Measurements from ENCODE around the gene NUP107. TPM values are rescaled to one million over a fixed set of nuclear protein-coding genes. Genes with fewer than 3 reads are reported as not detected.
"Not testable (repeated sequence)": the region's sequence is repeated elsewhere in the genome, so short reads cannot be mapped to it uniquely, and the experiment has no call there.

NUP107 gene
- total RNA-seq, 1 donor from 2014 or later: 22.7 TPM

GRCh38 chr12:68671179-68671578 lies 15.6 kb upstream of the NUP107 start:
- H3K4me3 ChIP-seq: no peak overlapping the region
- H3K4me1 ChIP-seq: no peaks in the 10 kb centered on the region
- intact Hi-C loops (cut with DNase I): no loop called here
- no peak for TF ChIP-seq CTCF (IDR thresholded peaks at IDR 0.05)
- no peaks in the 10 kb centered on the region for H3K9me3 ChIP-seq
- H3K27me3 ChIP-seq: no peaks in the 10 kb centered on the region
- DNase-seq: no peak
- no peaks in the 10 kb centered on the region for H3K36me3 ChIP-seq
- ATAC-seq: no peak
- H3K27ac ChIP-seq: no peak overlapping the region

GRCh38 chr12:68673788-68674187 lies 13.0 kb upstream of the NUP107 start:
- Histone ChIP-seq H3K4me1 (no peaks in the 10 kb centered on the region), H3K27me3 (no peaks in the 10 kb centered on the region), H3K27ac (no peak overlapping the region), H3K36me3 (no peaks in the 10 kb centered on the region), H3K9me3 (no peaks in the 10 kb centered on the region), H3K4me3 (no peak overlapping the region)
- DNase-seq (no peak), ATAC-seq (no peak)
- intact Hi-C loops (cut with DNase I): no loop called here
- no peak for TF ChIP-seq CTCF (IDR thresholded peaks at IDR 0.05)

- ATAC-seq (no peak), DNase-seq (no peak)
- TF ChIP-seq CTCF (IDR thresholded peaks at IDR 0.05): no peak
- Histone ChIP-seq H3K36me3 (no peaks in the 10 kb centered on the region), H3K9me3 (no peaks in the 10 kb centered on the region), H3K4me3 (no peak overlapping the region), H3K4me1 (no peaks in the 10 kb centered on the region), H3K27me3 (no peaks in the 10 kb centered on the region), H3K27ac (no peak overlapping the region)
- intact Hi-C loops (cut with DNase I): no loop called here
These were observed 12.4 kb upstream of the NUP107 start for GRCh38 chr12:68674376-68674775.

- DNase-seq: no peak
- intact Hi-C loops (cut with DNase I): no loop called here
- no peak overlapping the region for H3K27ac ChIP-seq
- ATAC-seq: peak; percentile 47
- H3K4me3 ChIP-seq: no peak overlapping the region
- no peaks in the 10 kb centered on the region for H3K36me3 ChIP-seq
- no peaks in the 10 kb centered on the region for H3K9me3 ChIP-seq
- no peaks in the 10 kb centered on the region for H3K4me1 ChIP-seq
- no peaks in the 10 kb centered on the region for H3K27me3 ChIP-seq
- no peak for TF ChIP-seq CTCF (IDR thresholded peaks at IDR 0.05)
These were observed 11.5 kb upstream of the NUP107 start for GRCh38 chr12:68675101-68675842.

- H3K27me3 ChIP-seq; ATAC-seq; DNase-seq; H3K9me3 ChIP-seq; intact Hi-C loops (cut with DNase I); H3K27ac ChIP-seq; H3K36me3 ChIP-seq; H3K4me1 ChIP-seq; H3K4me3 ChIP-seq: not testable (repeated sequence)
These were observed 9.9 kb upstream of the NUP107 start for GRCh38 chr12:68676854-68677253.

- ATAC-seq: no peak
- Histone ChIP-seq H3K4me3 (peak overlapping the region; percentile 82), H3K36me3 (peaks cover 8% of the 10 kb centered on the region), H3K9me3 (no peaks in the 10 kb centered on the region), H3K27ac (peak overlapping the region; percentile 84), H3K4me1 (peaks cover 15% of the 10 kb centered on the region), H3K27me3 (no peaks in the 10 kb centered on the region)
- TF ChIP-seq CTCF (IDR thresholded peaks at IDR 0.05): no peak
- intact Hi-C loops (cut with DNase I): loop anchor here (10.0 kb wide), 1 partner anchor 331 kb away; no protein-coding TSS in a partner anchor
- no peak for DNase-seq
These were observed 550 bp upstream of the NUP107 start for GRCh38 chr12:68686262-68686594.
